SU-DHL-6 (cell line): ENCODE measurements around the gene TMEM163.

ENCODE experiments used
- EZH2phosphoT487 ChIP-seq: fragments of 200-600 bp; sonication (generic), shearing (Covaris generic); conservative IDR thresholded peaks from 2 replicates; pipeline ENCODE4 v1.6.1; 2018; ENCODE audit warnings: mild to moderate bottlenecking, antibody characterized with exemption, low read length, moderate library complexity, mixed read lengths
- TF ChIP-seq, protein P1 (sequence below): fragments of 200-600 bp; sonication (generic); IDR thresholded peaks from one replicate; pipeline ENCODE4 v1.5.1; 2017; ENCODE audit warnings: antibody characterized with exemption, mild to moderate bottlenecking, low read length, moderate library complexity; ENCODE audit not compliant: insufficient read depth, poor library complexity, severe bottlenecking

DNA sequence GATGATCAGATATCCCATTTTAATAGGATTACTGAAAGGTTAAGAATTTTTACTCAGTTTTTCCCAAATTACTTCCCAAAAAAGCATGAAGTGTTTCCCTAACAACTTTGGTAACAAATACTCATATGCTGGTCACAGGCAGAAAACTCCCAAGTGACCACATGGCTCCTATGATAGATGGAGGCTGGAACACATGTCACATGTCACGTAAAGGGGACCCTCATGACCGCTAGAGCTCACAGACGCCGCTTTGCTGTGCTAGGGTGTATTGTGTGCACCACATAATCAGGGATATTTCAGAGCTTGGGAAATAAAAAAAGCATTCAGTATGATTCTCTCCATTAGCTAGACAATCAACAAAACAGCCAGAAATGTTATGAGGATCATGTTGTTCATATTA lies 228.2 kb downstream of the TMEM163 start:
- TF ChIP-seq, protein P1, sequence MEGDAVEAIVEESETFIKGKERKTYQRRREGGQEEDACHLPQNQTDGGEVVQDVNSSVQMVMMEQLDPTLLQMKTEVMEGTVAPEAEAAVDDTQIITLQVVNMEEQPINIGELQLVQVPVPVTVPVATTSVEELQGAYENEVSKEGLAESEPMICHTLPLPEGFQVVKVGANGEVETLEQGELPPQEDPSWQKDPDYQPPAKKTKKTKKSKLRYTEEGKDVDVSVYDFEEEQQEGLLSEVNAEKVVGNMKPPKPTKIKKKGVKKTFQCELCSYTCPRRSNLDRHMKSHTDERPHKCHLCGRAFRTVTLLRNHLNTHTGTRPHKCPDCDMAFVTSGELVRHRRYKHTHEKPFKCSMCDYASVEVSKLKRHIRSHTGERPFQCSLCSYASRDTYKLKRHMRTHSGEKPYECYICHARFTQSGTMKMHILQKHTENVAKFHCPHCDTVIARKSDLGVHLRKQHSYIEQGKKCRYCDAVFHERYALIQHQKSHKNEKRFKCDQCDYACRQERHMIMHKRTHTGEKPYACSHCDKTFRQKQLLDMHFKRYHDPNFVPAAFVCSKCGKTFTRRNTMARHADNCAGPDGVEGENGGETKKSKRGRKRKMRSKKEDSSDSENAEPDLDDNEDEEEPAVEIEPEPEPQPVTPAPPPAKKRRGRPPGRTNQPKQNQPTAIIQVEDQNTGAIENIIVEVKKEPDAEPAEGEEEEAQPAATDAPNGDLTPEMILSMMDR = no peak
- TF ChIP-seq EZH2phosphoT487 = no peak
